Lower leg skin (tissue), 4 donors: ENCODE measurements around the gene CFAP52. TPM values are rescaled to one million over a fixed set of nuclear protein-coding genes. Genes with fewer than 3 reads are reported as not detected.
"Not testable (repeated sequence)": the region's sequence is repeated elsewhere in the genome, so short reads cannot be mapped to it uniquely, and the experiment has no call there.

Experiments used
- DNase-seq, 2 donors: peaks; one replicate each; pipeline ENCODE4 v3.0.0-alpha.2; 2019; ENCODE audit warnings: low spot score in 2 of 2
- H3K4me3 ChIP-seq: fragments of 200-600 bp; sonication (generic); 2 replicates; pipeline ENCODE4 v1.5.1; 2017; ENCODE audit warnings: mild to moderate bottlenecking, low read depth; ENCODE audit not compliant: poor library complexity, severe bottlenecking
- CTCF ChIP-seq, 3 donors: fragments of 450-650 bp; IDR thresholded peaks; one replicate each; pipeline ENCODE4 v1.5.1; 2016; ENCODE audit warnings: antibody characterized with exemption in 3 of 3, mild to moderate bottlenecking in 3 of 3, moderate library complexity in 2 of 3
- POLR2A ChIP-seq, 2 donors: fragments of 450-650 bp; IDR thresholded peaks; one replicate each; pipeline ENCODE4 v1.6.1; 2016 to 2017; ENCODE audit warnings: antibody characterized with exemption in 2 of 2, mild to moderate bottlenecking in 1 of 2, moderate library complexity in 1 of 2
- WGBS, 2 donors: methylation state at CpG; one replicate each; pipeline ENCODE4 v1.1.5; 2018; 5-methylcytosine and 5-hydroxymethylcytosine counted together
- intact Hi-C: fragments of 100-400 bp; cut with DNase I; formaldehyde crosslinking; loops from one replicate; pipeline ENCODE4 v1.15.0; 2023; ENCODE audit warnings: low total_unique reads
- total RNA-seq, 4 donors: library from RNA; depleted of rRNA; stranded (reverse); fragments of >200 nt; gene quantifications; one replicate each; pipeline ENCODE4 v1.1.0, GENCODE V29; 2016

CFAP52 gene
- total RNA-seq, 4 donors from 2014 or later, result 0.29 TPM; not detected in 3

DNA sequence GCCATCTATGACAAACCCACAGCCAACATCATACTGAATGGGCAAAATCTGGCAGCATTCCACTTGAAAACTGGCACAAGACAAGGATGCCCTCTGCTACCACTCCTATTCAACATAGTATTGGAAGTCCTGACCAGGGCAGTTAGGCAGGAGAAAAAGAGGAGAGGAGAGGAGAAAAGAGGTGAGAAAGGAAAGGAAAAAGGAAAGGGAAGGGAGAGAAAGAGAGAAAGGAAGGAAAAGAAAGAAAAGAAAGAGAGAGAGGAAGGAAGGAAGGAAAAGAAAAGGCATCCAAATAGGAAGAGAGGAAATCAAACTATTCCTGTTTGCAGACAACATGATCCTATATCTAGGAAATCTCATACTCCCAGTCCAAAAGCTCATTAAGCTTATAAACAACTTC, 12.3 kb upstream of the CFAP52 start:
- no peak for TF ChIP-seq POLR2A (IDR thresholded peaks at IDR 0.05)
- no peak for TF ChIP-seq CTCF (IDR thresholded peaks at IDR 0.05)
- no peak overlapping the region for H3K4me3 ChIP-seq
- DNase-seq, result no peak
- intact Hi-C loops, result no loop called here

DNA sequence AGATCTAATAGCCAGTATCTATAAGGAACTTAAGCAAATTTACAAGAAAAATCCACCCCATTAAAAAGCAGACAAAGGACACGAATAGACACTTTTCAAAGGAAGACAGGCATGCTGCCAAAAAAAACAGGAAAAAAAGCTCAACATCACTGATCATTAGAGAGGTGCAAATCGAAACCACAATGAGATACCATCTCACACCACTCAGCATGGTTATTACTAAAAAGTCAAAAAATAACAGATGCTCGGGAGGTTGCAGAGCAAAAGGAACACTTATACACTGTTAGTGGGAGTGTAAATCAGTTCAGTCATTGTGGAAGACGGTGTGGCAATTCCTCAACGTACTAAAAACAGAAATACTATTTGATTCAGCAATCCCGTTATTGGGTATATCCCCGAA, 10.4 kb upstream of the CFAP52 start:
- intact Hi-C loops, result no loop called here
- H3K4me3 ChIP-seq, result no peak overlapping the region
- TF ChIP-seq CTCF (IDR thresholded peaks at IDR 0.05) (no peak), POLR2A (IDR thresholded peaks at IDR 0.05) (no peak)
- 48 to 60% methylated on average over 7 of the region's 7 CpGs for WGBS, 2 donors
- no peak for DNase-seq

- WGBS, 2 donors, result 84 to 87% methylated on average over 5 of the region's 5 CpGs
Observed at GRCh38 chr17:9566739-9567138, 9.7 kb upstream of the CFAP52 start.

DNA sequence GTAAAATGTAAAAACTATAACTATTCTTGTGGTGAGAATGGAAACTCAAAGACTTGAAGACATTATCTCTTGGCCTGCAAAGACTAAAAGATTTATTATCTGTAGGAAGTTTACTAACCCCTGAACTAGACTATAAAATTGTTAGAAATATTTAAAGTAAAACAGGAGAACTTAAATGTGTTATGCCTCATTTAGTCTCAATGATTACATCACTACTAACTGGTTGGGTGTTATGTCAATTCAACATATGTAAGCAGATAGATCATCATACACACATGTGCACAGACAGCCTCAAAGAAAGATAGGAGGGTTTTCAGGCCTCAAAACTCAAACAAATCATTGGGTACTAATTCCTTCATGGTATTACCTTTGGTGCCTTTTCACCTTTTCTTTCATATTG, 8.4 kb upstream of the CFAP52 start:
- no peak for DNase-seq
- intact Hi-C loops, result no loop called here
- TF ChIP-seq POLR2A (IDR thresholded peaks at IDR 0.05) (no peak), CTCF (IDR thresholded peaks at IDR 0.05) (no peak)
- no peak overlapping the region for H3K4me3 ChIP-seq

More at GRCh38 chr17:9566739-9567138, 9.7 kb upstream of the CFAP52 start:
- DNase-seq, intact Hi-C loops, H3K4me3 ChIP-seq: not testable (repeated sequence)

DNA sequence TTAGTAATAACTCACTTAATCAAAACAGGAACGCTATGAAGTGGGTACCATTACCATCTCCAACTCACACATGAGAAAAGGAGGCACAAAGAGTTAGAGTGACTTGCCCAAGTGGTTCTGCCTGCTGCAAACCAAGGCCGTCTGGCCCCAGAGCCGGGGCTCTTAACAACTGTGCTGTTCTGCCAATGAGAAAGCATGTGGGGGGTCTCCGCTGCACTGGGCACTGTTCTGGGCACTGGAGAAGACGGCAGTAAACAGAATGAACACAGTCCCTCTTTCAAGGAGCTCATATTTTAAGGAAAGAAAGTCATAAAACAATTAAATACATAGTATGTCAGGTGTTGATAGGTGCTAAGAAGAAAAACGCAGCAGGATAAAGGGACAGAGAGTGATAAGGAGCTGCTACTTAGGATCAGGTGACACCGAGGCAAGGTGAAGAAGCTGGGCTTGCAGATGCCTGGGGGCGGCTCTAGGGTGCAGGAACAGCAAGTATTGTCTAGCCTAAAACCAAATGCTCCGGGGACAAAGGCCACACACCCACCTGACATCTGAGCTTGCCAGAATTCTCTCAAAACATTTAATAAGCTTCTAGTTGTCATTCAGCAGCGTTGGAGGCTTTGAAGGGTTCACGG, 7.4 kb upstream of the CFAP52 start:
- H3K4me3 ChIP-seq, result no peak overlapping the region
- 88 to 90% methylated on average over 11 of the region's 11 CpGs for WGBS, 2 donors
- intact Hi-C loops, result no loop called here
- DNase-seq, result no peak
- TF ChIP-seq CTCF (IDR thresholded peaks at IDR 0.05) (no peak), POLR2A (IDR thresholded peaks at IDR 0.05) (no peak)

- 50 to 65% methylated on average over 9 of the region's 10 CpGs for WGBS, 2 donors
- intact Hi-C loops, result no loop called here
- DNase-seq, result no peak
- H3K4me3 ChIP-seq, result no peak overlapping the region
- no peak for TF ChIP-seq CTCF (IDR thresholded peaks at IDR 0.05)
Observed at GRCh38 chr17:9571201-9571600, 5.2 kb upstream of the CFAP52 start.
